ENCODE results near the gene CDON.
A peak's percentile ranks its signal among the peaks of the same experiment; 100 is the strongest.

Gene CDON

GRCh38 chr11:126062679-126063506 is at the start of gene CDON:
Gene CDON, minus strand, starts transcription at chr11:126062866. Its CDS starts 39,390 bp downstream, at chr11:126023476.
- DNase-seq (ENCODE audit: low read depth, low spot score) = peak; percentile 73

DNA sequence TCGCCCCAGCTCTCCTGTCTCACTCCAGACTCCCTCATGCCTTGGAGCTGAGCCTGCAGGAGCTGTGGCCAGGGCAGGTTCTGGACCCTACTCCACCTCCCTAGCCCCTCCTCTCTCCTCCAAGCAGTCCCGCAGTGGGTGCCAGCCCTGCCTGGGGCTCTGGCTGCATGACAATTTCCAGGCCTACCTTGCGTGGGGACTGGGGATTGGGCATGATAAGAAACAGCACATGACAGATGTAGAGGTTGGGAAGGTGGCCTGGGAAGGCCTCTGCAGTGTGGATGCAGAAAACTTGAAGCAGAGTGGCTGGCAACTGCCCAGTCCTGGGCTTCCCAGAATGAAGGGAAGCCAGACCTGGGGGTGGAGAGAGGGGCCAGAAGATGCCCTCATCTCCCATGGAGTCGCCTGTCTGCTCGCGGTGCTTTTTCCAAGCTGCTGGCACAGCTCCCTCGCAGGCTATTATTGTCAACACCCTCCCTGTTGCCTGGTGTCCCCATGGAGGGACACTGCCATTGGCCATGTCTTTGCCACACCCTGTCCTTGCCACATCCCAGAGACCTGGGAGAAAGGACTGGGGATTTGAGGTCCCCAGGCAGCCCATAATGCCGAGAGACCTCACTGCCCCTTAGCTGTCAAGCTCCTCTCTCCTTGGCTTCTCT is 48.9 kb upstream of the CDON start:
- DNase-seq (ENCODE audit: low read depth, low spot score) = no peak

DNA sequence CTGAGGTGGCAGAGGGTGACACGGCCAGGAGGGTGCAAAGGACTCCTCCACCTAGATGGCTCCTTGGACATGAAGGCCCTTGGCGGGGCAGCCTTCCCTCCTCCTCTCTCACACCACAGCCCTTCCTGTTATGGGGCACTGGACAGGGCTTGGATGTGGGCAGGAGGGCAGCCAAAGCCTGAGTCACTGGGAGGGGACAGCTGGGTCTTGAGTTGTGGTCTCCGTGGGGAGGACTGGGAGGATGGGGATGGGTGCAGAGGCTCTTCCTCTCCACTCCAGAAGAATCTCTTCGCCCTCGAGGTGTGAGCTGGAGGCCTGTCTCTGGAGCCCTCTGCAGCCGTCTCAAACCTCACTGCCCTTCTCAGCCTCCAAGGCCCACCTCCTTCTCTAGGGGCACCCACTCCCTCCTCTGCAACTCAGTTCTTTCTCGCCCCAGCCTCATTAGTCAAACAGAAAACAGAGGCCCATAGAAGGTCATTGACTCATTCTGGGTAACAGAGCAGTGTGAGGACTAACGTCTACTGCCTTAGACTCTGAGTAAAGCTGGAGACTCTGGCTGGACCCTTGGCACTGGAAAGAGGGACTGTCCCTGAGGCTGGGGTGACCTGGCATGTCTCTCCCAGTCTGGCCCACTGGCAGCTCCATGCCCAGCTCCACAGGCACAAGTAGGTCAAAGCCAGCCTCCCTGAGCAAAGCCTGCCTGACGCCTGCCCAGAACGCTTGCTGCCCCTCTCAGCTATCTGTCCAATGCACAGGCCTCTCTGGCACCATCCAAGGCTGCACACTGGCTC is 47.5 kb upstream of the CDON start:
- DNase-seq (ENCODE audit: low read depth, low spot score) = no peak

DNA sequence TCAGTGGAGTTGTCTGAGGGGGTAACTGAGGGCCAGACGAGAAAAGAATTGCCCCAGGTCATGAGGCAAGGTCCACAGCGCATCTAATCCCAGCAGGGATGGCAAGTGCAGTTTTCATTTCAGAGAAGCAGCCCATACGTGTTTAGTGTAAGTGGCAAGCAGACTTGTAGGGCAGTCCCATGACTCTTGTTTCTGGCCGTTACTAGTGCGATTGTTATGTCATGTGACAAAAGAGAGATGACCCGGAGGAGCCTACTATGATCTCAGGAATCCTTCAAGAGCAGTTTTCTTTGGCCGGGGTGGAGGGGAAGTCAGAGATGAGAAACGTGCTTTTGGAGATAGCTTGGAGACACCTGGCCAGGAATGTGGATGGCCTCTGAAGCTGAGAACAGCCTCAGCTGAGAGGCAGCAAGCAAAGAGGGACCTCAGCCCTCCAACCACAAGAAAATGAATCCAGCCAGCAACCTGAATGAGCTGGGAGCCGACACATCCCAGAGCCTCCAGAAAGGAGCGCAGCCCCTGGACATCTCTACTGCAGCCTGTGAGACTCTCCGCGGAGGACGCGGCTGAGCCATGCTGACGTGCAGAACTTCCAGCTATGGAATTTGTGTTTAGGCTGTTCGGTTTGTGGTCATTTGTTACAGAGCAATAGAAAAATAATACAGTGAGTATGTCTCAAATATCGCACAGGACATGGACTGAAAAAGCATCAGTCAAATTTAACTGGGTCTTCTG is 44.1 kb upstream of the CDON start:
- DNase-seq (ENCODE audit: low read depth, low spot score) = no peak

DNA sequence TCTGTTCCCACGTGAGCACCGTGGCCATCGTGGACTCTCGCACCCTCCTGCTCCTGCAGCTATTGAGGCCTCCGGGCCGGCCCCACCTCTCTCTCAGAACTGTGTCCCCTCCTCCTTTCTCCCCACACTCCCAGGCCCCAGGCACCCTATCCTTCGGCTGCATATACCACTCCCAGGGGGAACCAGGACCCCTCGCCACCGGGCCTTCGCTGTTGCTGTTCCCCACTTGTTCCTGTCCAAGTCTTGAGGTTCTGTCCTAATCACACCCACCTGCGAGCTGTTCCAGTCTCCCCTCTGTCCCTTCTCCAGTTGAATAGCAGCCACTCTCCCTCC is 43.0 kb upstream of the CDON start:
- no peak for DNase-seq (ENCODE audit: low read depth, low spot score)

DNA sequence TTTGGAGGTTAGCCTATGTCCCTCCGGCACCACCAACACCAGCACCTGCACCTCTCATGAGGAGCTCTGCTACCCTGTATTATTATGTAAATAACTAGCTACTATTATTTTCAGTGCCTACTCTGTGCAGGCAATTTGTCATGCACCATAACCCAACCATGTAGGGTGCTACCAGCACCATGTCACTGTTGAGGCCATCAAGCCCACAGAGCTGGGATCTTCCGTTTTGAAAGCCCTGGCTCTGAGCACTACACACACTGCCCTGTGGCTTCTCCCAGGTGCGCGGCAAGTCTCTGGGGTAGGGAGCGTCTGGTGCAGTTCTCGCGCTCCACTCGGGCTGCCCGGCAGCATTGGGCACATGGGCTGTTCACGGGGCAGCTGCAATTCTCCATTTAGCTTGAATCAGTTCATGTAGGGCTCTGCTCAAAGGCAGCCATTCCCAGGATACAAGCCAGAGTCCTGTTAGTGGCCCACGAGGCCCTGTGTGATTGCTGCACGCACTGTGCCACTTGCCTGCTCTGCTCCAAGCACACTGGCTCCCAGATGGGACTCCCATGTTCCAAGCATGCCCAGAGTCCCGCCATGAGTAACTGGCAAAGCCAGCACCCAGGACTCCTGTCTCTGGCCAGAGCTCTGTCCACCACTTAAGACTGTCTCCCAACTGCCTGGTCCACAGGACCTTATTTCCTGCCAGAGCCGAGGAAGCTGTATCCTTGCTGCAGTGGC is 42.5 kb upstream of the CDON start:
- DNase-seq (ENCODE audit: low read depth, low spot score) = no peak

- DNase-seq (ENCODE audit: low read depth, low spot score) = no peak
Measured at GRCh38 chr11:126104420-126104819, 41.8 kb upstream of the CDON start.

DNA sequence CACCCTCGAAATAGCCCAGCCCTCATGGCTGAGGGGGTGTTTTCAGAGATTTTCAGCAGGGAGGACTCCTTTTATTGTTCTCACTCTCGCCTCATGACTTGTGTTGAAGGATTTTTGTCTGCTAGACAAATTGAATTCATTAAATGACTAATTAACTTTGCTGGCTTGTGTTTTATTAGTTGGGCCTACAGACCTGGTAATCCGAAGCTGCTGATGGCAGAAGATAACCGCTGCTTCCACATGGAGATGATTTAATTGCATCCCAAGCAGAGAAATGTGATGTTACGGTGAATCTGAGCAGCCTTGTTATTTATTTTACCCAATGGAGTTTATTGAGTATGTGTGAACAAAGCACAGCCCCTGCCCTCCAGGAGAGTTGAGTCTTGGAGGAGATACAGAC is 40.5 kb upstream of the CDON start:
- no peak for DNase-seq (ENCODE audit: low read depth, low spot score)

GRCh38 chr11:126102436-126102981 is 39.8 kb upstream of the CDON start:
- no peak for DNase-seq (ENCODE audit: low read depth, low spot score)

GRCh38 chr11:126101930-126102283 is 39.2 kb upstream of the CDON start:
- DNase-seq (ENCODE audit: low read depth, low spot score) = no peak

DNA sequence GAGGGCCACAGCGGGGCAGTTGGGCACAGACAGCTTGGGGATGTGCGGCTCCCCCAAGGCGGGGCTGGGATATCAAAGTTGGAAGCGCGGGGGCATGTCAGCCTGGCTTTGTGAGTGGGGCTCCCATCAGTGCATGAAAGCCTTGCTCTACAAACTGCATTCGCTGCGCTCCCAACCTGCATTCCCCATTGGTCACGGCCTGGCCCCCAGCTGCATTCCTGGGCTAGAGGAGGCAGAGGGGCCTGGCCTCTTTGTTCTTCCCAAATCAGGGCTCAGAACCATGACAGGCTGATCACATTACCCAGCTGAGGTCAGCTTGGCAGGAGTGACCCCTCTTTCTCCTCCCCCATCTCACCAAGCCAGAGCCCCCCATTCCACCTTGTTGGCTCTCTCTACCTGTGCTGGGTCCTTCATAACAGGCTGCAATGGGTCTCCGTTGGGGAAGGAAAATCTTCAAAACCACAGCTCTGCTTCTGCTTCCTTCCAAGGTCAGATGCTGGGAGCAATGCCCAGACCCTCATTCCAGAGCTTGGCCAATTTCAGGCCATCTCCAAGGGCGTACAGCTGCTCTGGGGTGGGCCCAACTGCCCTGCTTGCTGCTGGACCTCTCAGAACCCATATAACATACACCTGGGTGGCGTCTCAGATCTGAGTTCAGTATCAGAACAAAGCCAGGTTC is 38.7 kb upstream of the CDON start:
- DNase-seq (ENCODE audit: low read depth, low spot score) = no peak

DNA sequence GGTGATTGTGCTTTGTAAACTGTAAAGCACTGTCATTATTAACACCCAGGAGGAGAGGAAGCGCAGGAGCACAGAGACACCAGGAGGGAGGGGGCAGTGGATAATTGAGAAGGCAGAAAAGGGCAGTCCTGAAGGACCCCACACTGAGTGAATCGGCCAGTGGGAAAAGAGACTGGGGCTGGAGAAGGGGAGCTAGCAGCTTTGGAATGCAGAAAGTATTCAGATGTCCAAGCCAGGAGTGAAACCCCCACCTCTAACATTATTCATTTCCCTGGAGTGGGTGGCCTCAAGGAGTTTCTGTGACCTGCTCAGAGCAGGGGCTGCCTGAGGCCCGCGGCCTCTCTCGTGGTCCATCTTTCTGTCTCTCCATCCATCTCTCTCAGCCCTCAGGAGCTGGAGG is 38.0 kb upstream of the CDON start:
- no peak for DNase-seq (ENCODE audit: low read depth, low spot score)

GRCh38 chr11:126098204-126098769 is 35.6 kb upstream of the CDON start:
- no peak for DNase-seq (ENCODE audit: low read depth, low spot score)

DNA sequence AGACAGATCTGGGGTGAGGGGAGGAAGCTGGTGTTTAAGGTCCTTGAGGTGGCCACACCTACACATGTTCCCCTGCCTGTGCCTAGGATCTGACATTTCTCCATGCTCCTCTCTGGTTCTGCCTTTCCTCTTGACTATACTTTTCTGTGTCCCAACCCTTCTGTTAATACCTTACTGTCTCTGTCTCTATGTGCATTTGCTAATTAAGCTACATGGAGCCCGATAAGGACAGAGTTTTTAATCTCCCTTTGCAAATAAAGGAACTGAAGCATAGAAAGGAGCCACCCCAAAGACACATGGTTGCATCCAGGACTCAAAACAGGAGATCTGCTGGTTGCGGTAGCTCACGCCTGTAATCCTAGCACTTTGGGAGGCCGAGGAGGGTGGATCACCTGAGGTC is 33.1 kb upstream of the CDON start:
- DNase-seq (ENCODE audit: low read depth, low spot score) = no peak

DNA sequence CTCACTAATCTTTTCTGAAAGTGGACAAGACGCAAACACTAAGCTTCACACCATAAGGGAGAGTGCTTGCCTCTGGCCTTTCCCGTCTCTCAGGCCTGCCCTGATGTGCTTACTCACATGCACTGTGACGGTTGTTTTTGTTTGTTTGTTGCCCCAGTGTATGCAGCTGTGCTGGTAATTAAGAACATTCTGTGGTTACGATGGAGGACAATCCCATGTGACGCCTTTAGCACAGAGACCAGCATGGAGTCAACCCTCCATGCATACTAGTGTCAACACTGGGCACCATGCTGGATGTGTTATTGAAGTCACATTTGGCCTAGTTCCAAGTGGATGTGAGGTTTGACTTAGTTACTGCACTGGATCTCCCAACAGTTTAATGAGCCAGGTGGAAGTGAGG is 27.8 kb upstream of the CDON start:
- no peak for DNase-seq (ENCODE audit: low read depth, low spot score)

GRCh38 chr11:126088999-126089398 is 26.3 kb upstream of the CDON start:
- no peak for DNase-seq (ENCODE audit: low read depth, low spot score)

DNA sequence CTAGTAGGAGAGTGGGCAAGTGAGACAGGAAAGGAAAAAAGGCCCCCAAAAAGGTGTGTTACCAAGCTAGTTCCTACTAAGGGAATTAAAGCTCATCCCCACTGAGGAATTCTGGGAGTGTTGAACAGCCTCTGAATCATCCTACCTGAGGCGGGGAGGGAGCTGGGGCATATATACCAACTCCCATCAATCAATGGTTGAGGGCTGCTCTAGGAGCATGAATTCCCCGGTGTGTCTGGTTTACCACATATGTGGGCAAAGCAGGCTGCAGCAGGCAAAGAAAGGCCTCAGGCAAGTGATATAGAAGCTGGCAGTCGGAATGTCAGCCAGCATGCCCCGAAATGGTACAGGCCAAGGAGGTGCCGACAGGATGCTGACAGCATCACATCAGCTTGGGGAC is 23.6 kb upstream of the CDON start:
- DNase-seq (ENCODE audit: low read depth, low spot score) = no peak

- no peak for DNase-seq (ENCODE audit: low read depth, low spot score)
Measured at GRCh38 chr11:126084608-126084912, 21.9 kb upstream of the CDON start.

- DNase-seq (ENCODE audit: low read depth, low spot score) = peak; percentile 11
Measured at GRCh38 chr11:126083829-126084607, 21.4 kb upstream of the CDON start.
